HG02973 (cell line): ENCODE measurements around the gene RITA1.

Source experiments
- ATAC-seq: cut with Tn5 transposase; IDR thresholded peaks from one replicate; pipeline ENCODE4 v1.9.1; 2021; ENCODE audit warnings: moderate library complexity; ENCODE audit not compliant: unreplicated experiment

The RITA1 gene

GRCh38 chr12:113227686-113228391, 42.3 kb downstream of the RITA1 start:
- ATAC-seq, result no peak

- no peak for ATAC-seq
Measured at GRCh38 chr12:113228394-113229028, 43.0 kb downstream of the RITA1 start.

- peak; percentile 1 for ATAC-seq
Measured at GRCh38 chr12:113230315-113231234, 45.1 kb downstream of the RITA1 start.

GRCh38 chr12:113231235-113232088, 45.9 kb downstream of the RITA1 start:
- no peak for ATAC-seq

- ATAC-seq, result no peak
Measured at GRCh38 chr12:113232089-113232839, 46.7 kb downstream of the RITA1 start.

- peak; percentile 60 for ATAC-seq
Measured at GRCh38 chr12:113232840-113233585, 47.5 kb downstream of the RITA1 start.

GRCh38 chr12:113233967-113234366, 48.4 kb downstream of the RITA1 start:
- ATAC-seq, result no peak

GRCh38 chr12:113234483-113234882, 49.0 kb downstream of the RITA1 start:
- no peak for ATAC-seq

- no peak for ATAC-seq
Measured at GRCh38 chr12:113235976-113236375, 50.5 kb downstream of the RITA1 start.

GRCh38 chr12:113236539-113237399, 51.2 kb downstream of the RITA1 start:
- no peak for ATAC-seq

GRCh38 chr12:113237748-113238147, 52.2 kb downstream of the RITA1 start:
- ATAC-seq, result no peak

GRCh38 chr12:113238309-113238708, 52.8 kb downstream of the RITA1 start:
- no peak for ATAC-seq

GRCh38 chr12:113239288-113239771, 53.8 kb downstream of the RITA1 start:
- no peak for ATAC-seq

GRCh38 chr12:113239811-113240331, 54.4 kb downstream of the RITA1 start:
- ATAC-seq, result no peak

- peak; percentile 46 for ATAC-seq
Measured at GRCh38 chr12:113240395-113240794, 54.9 kb downstream of the RITA1 start.

- ATAC-seq, result no peak
Measured at GRCh38 chr12:113241191-113242025, 55.9 kb downstream of the RITA1 start.
